Right lobe of liver (tissue), 4 donors: ENCODE results near the gene CCNB1IP1.

Experiments used
- CTCF ChIP-seq, 4 donors: fragments of 200-600 bp in 3 of 4; fragments of 450-650 bp in 1 of 4; IDR thresholded peaks; one replicate each; pipeline versions ENCODE4 v1.5.1 to v1.8.0; 2016 to 2022; ENCODE audit warnings: antibody characterized with exemption in 4 of 4, mild to moderate bottlenecking in 2 of 4
- POLR2A ChIP-seq: fragments of 450-650 bp; IDR thresholded peaks from one replicate; pipeline ENCODE4 v1.6.1; 2017; ENCODE audit warnings: antibody characterized with exemption, mild to moderate bottlenecking
- donor health status: DM: no; HTN: no; CAD: no.
- donor health status: DM: no; HTN: no; CAD: no.
- donor health status: DM: no; HTN: yes; CAD: no.

DNA sequence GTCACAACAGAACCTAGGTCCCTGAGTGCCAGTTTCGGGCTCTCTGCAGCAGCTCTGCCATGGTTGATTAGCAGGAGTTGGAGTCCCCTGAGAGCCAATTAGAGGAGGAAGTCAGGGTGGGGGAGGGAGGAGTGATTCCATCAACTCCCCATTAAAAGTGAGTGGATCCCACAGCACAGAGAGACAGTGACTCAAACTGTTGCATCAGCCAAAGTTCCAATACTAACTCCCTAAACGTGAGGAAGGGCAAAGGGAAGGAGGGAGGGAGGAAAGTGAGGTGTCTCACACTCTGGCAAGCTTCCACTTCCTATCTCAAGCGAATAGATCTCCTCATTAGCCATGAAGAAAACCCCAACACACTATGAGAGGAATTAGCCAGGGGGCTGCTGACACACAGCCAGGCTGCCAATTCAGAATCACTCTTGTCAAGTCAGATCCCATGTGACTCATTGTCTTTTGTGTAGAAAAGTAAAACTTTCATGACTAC, 70.4 kb downstream of the CCNB1IP1 start:
- TF ChIP-seq CTCF (IDR thresholded peaks at IDR 0.05) (no peak), POLR2A (no peak)
